GM12891 (cell line): ENCODE data around the gene WIF1.

Experiments
- POLR2A ChIP-seq: IDR thresholded peaks from 2 replicates; pipeline ENCODE4 v1.6.1; 2011; ENCODE audit warnings: low read depth, low read length, control low read depth
- POLR2AphosphoS5 ChIP-seq: IDR thresholded peaks from 2 replicates; pipeline ENCODE4 v1.6.1; 2011; ENCODE audit warnings: low read depth, low read length, control low read depth

GRCh38 chr12:65113621-65114035 is 7.5 kb downstream of the WIF1 start:
- no peak for TF ChIP-seq POLR2A
- no peak for TF ChIP-seq POLR2AphosphoS5
